WI38 (cell line): ENCODE measurements around the gene ENPP1.

Experiments
- H3K4me3 ChIP-seq: 2 replicates; pipeline ENCODE4 v1.5.1; 2011; ENCODE audit warnings: low read depth, mild to moderate bottlenecking, control low read depth, low read length
- CTCF ChIP-seq: IDR thresholded peaks from 2 replicates; pipeline ENCODE4 v1.5.1; 2012; ENCODE audit warnings: low read depth, mild to moderate bottlenecking, control low read depth, low read length

Gene ENPP1

DNA sequence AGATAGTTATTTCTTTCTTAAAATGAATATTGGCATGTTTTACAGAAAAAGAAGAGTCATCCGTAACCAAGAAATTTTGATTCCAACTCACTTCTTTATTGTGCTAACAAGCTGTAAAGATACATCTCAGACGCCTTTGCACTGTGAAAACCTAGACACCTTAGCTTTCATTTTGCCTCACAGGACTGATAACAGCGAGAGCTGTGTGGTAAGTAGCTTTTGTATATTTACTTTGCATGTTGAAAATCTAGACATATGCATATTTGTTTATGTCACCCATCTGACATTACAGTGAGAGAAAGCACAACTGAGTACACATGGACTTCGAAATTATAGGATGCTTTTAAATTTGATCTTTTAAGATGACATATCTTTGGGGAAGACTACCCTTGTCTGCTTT is 78.7 kb downstream of the ENPP1 start:
- TF ChIP-seq CTCF = no peak
- H3K4me3 ChIP-seq = no peak overlapping the region

DNA sequence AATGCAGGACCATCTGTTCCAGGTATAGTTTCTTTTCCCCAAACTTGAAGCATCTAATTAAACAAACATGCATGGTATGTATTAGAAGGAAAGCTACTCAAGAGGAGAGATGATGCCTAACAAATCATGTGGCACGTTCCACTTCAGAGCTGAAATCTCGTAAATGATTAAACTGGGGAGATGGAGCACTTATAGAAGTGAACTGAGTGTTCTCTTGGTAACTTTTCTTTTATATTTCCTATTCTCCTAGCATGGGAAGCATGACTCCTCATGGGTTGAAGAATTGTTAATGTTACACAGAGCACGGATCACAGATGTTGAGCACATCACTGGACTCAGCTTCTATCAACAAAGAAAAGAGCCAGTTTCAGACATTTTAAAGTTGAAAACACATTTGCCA is 82.3 kb downstream of the ENPP1 start:
- no peak for TF ChIP-seq CTCF

GRCh38 chr6:131893198-131893597 is 85.4 kb downstream of the ENPP1 start:
- no peak for TF ChIP-seq CTCF
- H3K4me3 ChIP-seq = no peak overlapping the region

More for the DNA sequence above, 82.3 kb downstream of the ENPP1 start:
- H3K4me3 ChIP-seq = no peak overlapping the region

DNA sequence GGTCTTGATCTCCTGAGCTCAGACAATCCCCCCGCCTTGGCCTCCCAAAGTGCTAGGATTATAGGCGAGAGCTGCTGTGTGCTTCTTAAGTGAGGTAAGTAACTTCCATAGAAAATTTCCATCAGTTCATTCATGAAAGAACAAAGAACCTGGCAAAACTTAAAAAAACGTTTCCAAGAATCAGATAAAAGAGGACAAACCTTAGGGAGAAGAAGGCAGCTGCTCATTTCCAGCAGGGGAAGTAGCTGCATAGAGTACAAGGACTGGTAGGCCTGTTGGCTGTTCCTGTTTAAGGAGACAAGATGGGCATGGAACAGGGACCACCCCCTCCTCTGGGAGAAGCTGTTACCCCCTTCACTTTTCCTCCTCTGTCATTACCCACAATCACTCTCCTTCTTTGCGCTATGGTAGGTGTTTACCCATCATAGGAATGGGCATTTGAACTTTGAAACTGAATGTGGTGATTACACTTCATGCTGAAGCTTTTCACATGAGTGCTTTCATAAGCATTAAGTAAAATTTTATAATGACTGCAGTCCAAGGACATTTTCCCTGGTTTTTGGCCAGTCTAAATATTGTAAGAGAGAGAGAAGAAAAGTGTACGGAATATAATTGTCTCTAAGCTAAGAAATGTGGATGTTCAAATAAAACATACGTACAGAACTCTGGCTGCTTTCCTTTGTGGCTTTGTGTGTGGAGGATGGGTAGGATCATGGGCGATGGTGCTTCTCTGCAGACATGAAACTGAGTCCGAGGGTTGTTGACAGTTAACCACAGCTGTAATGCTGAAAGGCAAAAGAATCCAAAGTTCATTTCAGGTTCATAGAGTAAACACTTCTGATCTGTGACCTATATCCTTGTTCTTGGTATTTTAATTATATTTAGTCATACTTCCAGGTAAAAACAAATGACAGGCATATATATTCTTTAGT is 86.9 kb downstream of the ENPP1 start:
- no peak for TF ChIP-seq CTCF
- H3K4me3 ChIP-seq = no peak overlapping the region

- H3K4me3 ChIP-seq = no peak overlapping the region
- TF ChIP-seq CTCF = no peak
These were observed 89.2 kb downstream of the ENPP1 start for GRCh38 chr6:131897050-131897435.

- H3K4me3 ChIP-seq = no peak overlapping the region
- TF ChIP-seq CTCF = no peak
These were observed 89.8 kb downstream of the ENPP1 start for GRCh38 chr6:131897621-131898020.

GRCh38 chr6:131898718-131899117 is 90.9 kb downstream of the ENPP1 start:
- no peak overlapping the region for H3K4me3 ChIP-seq
- TF ChIP-seq CTCF = no peak
